NCI-H2227 (cell line): ENCODE results near the gene RAN.
"Not testable (repeated sequence)": the region's sequence is repeated elsewhere in the genome, so short reads cannot be mapped to it uniquely, and the experiment has no call there.

Experiments
- DNase-seq: peaks from one replicate; lab custom pipeline; 2025; ENCODE audit not compliant: unreplicated experiment; lab: John Stamatoyannopoulos, UW

Gene RAN

DNA sequence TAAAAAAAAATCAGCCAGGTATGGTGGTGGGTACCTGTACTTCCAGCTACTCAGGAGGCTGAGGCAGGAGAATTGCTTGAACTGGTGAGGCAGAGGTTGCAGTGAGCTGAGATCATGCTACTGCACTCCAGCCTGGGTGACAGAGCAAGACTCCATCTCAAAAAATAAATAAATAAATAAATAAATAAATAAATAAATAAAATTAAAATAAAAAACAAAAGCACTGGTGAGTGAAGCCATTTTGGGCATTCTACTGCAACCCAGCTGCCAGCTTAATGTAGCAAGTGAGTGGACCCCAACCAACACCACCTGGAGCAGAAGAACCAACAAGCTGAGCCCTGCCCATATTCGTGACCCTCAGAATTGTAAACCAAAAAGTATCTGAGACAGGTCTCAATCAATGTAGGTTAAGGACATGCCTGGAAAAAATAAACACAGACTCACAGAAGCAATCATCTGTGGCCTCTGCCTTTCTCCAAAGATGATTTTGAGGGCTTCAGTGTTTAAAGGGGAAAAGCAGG is 23.0 kb upstream of the RAN start:
- DNase-seq, result not testable (repeated sequence)

DNA sequence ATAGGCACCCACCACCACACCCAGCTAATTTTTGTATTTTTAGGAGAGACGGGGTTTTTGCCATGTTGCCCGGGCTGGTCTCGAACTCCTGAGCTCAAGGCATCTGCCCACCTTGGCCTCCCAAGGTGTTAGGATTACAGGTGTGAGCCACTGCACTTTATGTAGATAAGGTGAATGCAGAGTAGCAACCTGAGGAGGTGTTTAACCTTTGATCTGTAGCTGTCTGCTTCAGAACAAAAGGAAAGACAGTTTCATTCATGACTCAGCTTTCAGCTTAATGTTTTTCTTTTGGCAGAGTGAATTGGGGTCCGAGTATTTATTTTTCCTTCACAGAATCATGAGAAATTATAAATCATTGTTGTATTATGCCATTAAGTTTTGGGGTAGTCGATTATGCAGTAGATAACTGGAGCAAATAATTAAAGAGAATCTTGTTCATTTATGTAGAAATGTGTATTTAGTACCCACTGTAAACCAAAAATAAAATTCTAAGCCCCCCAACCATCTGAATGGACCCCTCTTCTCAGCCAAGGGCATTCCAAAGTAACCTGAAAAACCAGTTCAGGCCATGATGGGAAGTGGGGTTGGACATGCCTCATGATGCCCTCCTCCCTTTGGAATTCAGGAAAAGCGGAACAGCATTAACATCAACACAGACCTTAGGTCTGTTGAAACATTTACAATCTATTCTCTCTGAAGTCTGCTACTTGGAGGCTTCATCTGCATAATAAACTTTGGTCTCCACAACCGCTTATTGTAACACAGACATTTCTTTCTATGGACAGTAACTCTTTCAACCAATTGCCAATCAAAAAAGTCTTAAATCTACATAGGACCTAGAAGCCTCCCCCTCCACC is 22.1 kb upstream of the RAN start:
- DNase-seq, result no peak

DNA sequence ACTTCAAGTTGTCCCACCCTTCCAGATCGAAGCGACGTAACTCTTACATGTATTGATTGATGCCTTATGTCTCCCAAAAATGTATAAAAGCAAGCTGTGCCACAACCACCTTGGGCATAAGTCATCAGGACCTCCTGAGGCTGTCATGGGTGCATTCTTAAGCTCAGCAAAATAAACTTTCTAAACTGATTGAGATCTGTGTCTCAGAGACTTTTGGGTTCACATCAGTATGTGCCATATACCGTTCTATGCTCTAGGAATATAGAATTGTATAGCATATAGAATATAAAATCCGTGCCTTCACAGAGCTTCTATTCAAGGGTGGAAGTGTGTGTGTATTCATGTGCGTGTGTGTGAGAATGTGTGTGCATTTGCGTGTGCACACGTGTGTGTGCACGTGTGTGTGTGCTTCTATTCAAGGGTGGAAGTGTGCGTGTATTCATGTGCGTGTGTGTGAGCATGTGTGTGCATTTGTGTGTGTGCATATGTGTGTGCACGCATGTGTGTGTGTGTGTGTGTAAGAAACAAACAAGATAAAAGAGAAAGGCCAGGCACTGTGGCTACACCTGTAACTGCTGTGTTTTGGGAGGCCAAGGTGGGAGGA is 21.3 kb upstream of the RAN start:
- DNase-seq, result no peak

DNA sequence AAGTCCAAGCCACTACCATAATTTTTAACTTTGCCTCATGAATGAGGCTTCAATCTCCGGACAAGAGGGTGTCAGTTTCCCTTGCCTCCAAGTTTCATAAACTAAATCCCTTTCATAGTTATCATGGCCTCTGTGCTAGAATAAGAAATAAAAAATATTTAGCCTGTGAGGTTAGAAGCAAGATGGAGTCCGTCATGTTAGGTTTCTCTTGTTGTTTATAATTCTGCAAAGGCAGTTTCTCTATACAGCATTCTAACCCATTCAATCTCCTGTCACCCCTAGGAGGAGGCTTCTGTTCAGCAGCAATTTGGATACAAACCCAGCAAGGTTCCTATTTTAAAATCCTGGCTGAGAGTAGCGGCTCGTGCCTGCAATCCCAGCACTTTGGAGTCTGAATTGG is 15.8 kb upstream of the RAN start:
- no peak for DNase-seq

DNA sequence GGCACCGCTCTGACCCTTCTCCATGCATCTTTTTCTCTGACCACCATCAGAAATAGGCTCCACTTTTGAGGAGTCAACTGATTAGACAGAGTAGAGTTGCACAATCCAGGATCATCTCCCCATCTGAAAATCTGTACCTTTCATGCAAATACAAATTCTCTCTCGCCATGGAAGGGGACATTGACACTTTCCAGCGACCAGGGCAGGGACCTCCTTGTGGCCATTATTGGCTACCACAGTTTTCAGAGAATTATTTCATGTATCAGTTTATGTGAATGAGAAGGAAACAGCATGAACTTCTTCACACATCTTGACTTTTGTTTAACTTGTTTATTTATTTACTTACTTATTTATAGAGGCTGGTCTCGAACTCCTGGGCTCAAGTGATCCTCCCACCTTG is 13.8 kb upstream of the RAN start:
- no peak for DNase-seq

DNA sequence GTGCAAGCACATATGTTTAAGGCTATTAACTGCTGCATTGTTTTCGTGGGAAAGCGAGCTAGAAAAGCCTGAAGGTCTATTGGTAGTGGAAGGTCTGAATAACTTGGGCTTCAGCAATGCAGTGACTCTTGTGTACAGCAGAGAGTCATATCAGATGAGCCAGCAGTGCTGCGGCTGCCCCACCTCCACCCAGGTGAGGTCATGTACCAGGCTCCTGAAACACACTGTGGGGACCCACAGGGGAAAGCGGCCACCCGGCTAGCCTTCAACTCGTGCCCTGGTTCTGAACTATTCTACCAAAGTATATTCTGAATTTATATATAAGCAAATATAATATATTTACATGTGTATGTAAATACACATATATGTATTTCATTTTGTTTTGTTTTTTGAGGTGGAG is 12.7 kb upstream of the RAN start:
- DNase-seq, result no peak

DNA sequence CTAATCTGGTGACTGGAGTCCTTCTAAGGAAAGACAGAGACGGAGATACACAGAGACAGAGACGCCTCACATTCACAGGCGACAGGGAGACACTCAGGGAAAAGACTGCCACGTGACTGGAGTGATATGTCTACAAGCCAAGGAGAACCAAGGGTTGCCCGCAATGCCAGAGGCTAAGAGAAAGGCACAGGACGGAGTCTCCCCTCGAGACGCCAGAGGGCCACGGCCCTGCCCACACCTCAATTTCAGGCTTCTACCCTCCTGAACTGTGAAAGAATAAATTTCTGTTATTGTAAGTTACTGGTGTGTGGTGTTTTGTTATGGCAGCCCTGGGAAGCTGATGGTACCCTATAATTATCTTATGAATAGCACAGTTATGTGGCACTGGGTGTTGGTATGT is 11.6 kb upstream of the RAN start:
- peak; percentile 65 for DNase-seq

DNA sequence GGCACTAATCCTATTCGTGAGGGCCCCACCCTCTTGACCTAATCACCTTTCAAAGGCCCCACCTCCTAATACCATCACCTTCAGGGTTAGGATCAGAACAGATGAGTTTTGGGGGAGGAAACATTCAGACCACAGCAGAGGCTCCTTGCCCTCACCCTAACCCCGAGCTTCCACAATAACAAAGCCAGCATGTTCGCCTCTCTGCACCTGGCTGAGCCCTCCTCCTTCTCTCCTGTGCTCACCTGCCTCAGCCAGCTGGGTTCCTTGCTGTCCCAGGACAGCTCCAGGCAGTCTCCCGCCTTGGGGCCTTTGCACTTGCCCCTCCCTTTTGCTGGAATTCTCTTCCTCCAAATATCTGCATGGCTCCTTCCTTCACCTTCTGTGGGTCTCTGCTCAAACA is 9.7 kb upstream of the RAN start:
- no peak for DNase-seq

DNA sequence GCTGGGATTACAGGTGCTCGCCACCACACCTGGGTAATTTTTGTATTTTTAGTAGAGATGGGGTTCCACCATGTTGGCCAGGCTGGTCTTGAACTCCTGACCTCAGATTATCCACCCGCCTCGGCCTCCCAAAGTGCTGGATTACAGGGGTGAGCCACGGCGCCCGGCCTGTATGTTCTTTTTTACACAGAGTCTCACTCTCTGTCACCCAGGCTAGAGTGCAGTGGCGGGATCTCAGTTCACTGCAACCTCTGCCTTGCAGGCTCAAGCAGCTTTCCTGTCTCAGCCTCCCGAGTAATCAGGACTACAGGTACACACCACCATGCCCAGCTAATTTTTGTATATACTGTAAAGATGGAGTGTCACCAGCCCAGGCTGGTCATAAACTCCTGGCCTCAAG is 9.1 kb upstream of the RAN start:
- DNase-seq, result not testable (repeated sequence)

DNA sequence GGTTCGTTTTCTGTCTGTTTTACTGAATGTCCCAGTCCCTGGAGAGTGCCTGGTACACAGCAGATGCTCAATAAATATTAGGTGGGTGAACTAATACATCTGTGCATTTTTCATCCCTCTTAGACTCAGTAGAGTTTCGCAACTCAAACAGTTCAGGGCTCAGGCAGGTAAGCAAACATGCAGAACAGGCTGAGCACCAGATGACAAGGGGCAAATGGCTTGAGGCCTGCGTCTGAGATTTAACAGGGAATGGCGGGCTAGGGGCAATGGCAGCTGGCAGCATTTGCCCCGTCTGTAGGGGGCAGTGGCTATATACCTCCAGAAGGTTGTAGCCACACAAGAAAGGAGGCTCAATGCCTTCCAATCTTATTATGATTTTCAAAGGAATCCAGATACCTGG is 8.6 kb upstream of the RAN start:
- DNase-seq, result no peak

DNA sequence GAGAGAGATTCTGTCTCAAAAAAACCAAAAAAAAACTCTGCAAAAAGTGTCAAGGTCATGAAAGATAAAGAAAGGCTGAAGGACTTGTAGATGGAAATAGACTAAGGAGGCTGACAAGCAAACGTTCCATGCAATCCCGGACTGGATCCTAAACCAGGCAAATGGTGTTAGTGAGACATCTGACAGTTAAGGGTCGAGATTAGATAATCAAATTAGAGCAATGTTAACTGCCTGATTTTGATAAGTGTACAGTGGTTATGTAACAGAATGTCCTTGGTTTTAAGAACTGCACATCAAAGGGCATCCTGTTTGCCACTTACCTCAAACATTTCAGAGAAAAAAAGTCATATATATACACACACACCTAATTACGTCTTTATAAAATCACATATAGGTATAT is 3.5 kb upstream of the RAN start:
- DNase-seq, result no peak

DNA sequence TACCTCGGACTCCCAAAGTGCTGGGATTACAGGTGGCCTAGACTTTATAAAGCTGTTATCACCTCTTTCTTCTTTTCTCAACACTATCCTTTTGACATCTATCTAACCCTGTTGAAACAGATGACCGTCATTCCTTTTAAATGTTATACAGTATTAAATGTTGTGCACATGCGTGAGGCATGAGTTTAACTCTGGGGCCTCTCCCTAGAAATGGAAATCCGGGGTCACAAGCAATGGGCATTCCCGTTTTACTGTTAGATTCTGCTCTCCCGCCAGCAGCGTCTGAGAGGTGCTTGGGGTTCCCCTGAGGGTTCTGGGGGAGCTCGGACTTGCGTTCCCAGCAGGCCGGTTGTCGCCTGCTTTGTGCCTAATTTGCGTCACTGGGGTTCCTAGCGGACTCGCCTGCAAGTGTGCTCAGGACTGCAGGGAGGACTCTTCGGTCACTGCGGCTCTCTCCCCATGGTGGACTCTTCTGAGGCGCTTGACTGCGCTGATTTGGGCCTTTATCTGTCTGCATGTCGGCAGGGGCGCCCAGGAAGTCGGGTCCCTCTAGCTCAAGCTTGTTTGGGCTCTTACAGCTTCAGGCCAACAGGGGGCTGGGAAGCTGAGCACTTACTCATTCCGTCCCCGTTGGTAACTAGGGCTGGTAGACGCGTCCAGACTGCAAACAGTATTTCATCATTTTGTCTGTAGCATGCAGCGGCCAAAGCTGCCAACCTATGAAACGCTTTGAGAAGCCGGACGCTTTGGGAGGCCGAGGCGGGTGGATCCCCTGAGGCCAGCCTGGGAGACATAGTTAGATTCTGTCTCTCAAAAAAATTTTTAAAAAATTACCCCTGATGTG is 1.2 kb upstream of the RAN start:
- peak; percentile 31 for DNase-seq

DNA sequence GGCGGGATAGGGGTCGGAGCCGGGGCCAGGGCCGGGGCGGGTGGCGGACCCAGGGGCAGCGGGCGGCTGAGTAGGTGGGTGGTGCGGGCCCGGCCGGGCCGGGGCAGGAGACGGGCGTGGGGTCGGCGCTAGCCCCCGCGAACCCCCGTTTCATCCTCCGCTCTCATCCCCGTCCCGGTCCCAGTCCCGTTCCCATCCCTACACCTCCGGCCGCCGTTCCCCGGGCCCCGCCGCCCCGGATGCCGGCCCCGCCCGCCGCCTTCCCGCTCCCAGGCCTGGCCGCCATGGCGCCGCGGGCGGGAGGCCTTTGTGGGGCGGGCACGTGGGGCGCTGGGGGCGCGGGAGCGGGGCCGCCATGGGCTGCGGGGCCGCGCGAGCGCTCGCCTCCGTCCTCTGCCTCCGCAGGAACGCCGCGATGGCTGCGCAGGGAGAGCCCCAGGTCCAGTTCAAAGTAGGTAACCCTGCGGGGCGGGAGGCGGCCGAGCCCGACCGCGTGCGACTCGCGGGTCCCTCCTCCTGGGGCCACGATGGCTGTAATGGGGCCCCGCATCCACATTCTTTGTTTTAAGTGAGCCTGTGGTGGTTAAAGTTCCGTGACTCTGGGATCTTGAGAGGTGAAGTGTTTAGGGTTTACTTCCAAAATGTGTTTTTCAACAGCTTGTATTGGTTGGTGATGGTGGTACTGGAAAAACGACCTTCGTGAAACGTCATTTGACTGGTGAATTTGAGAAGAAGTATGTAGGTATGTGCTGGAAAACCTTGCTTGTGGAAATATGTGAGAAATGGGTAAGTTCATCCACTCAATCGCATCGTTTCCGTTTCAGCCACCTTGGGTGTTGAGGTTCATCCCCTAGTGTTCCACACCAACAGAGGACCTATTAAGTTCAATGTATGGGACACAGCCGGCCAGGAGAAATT is 572 bp downstream of the RAN start:
- DNase-seq, result peak; percentile 53

DNA sequence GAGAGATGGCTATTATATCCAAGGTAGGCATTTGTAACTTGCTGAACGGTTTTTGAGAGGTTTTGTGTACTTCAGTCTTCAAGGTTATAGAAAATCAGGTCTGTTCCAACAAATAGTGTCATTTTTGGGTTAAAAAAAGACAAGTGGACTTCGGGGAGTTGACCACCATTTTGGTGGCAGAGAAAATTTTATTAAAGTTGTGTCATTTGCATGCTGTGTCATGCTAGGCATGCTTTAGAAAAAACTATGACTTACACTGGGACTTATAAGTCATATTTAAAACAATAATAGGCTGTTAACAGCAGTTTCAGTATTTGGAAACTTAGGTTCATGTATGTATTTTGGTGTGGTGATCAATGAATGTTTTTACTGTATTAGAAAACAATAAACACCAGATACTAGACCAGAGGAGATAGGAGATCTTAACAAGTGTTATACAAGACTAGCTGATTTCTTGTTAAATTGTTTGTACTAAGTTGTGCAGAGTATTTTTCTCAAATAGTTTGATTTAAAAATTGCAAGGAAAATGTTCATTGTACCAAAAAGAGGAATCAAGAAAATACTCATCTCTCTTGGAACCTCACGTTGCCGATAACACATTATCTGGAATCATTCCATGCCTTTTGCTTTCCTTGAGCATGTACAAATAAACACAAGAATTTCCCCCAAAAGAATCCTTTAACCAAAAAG is 1.4 kb downstream of the RAN start:
- no peak for DNase-seq

DNA sequence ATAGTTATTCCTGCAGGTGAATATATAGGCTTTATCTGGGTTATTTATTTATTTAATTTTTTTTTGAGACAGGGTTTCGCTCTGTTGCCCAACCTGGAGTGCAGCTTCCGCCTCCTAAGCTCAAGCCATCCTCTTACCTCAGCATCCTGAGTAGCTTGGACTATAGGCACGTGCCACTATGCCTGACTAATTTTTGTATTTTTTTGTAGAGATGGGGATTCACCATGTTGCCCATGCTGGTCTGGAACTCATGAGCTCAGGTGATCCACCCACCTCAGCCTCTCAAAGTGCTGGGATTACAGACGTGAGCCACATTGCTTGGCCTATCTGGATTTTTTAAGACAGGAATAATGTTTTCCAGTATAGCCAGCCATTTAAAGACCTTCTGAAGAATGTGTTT is 2.0 kb downstream of the RAN start:
- DNase-seq, result no peak

DNA sequence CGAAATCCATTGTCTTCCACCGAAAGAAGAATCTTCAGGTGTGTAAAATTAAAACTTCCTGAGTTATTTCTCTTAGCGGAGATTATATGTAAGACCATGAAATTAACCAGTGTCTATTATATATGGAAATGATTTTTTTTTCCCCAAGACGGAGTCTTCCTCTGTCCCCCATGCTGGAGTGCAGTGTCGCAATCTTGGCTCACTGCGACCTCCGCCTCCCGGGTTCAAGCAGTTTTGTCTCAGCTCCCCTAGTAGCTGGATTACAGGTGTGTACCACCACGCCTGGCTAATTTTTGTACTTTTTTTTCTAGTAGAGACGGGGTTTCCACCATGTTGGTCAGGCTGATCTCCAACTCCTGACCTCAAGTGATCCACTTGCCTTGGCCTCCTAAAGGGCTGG is 2.8 kb downstream of the RAN start:
- no peak for DNase-seq

DNA sequence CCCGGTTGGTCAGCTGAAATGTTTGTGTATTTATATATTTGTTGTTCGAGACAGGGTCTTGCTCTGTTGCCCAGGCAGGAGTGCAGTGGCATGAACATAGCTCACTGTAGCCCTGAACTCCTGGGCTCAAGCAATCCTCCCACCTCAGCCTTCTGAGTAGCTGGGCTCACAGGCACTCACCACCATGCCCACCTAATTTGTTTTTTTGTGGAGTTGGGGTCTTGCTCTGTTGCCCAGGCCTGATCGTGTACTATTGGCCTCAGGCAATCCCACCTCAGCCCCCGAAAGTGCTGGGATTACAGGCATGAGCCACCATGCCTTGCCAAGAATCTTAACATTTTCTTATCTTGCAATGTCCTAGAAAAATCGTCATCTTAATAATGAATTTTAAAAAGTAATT is 3.3 kb downstream of the RAN start:
- DNase-seq, result no peak

DNA sequence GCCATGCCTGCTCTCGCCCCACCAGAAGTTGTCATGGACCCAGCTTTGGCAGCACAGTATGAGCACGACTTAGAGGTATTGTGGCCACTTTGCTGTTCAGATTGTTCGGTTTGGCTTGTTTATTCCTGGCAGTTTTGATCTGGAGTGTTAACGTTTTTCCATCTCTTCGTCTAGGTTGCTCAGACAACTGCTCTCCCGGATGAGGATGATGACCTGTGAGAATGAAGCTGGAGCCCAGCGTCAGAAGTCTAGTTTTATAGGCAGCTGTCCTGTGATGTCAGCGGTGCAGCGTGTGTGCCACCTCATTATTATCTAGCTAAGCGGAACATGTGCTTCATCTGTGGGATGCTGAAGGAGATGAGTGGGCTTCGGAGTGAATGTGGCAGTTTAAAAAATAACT is 3.8 kb downstream of the RAN start:
- DNase-seq, result not testable (repeated sequence)

DNA sequence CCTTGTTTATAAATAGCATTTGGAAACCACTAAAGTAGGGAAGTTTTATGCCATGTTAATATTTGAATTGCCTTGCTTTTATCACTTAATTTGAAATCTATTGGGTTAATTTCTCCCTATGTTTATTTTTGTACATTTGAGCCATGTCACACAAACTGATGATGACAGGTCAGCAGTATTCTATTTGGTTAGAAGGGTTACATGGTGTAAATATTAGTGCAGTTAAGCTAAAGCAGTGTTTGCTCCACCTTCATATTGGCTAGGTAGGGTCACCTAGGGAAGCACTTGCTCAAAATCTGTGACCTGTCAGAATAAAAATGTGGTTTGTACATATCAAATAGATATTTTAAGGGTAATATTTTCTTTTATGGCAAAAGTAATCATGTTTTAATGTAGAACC is 4.4 kb downstream of the RAN start:
- no peak for DNase-seq

DNA sequence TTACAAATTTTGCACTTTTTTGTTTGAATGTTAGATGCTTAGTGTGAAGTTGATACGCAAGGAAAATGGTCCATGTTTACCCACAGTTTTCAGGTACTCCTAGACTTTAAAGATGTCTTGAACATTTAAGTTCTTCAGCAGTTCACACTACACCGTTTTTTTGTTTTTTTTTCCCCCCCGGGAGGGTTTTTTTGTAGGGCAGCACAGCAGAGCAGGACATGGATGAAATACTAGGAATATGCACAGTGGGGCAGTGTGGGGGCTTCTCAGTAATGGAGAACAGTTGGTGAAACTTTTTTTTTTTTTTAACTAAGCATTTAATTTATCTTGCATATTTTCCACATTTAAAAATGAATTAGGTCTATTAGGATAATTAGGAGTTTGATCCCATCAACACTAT is 4.9 kb downstream of the RAN start:
- no peak for DNase-seq
